Mesothelial cell of epicardium (in vitro differentiated cells): ENCODE data around the gene THRB. TPM values are rescaled to one million over a fixed set of nuclear protein-coding genes. Genes with fewer than 3 reads are reported as not detected.

Source experiments
- DNase-seq, 2 experiments: peaks; one replicate each; pipeline ENCODE4 v3.0.0; 2021; ENCODE audit warnings: low spot score in 2 of 2; ENCODE audit not compliant: unreplicated experiment in 2 of 2
- H3K27ac Mint-ChIP-seq: 2 replicates; pipeline ENCODE4 v1.8.0; 2021; ENCODE audit warnings: mixed read lengths
- H3K27me3 Mint-ChIP-seq: 2 replicates; pipeline ENCODE4 v1.8.0; 2021; ENCODE audit warnings: low read depth, mixed read lengths
- H3K36me3 Mint-ChIP-seq: 2 replicates; pipeline ENCODE4 v1.8.0; 2021; ENCODE audit warnings: mixed read lengths
- H3K4me1 Mint-ChIP-seq: 2 replicates; pipeline ENCODE4 v1.8.0; 2021; ENCODE audit warnings: mixed read lengths
- H3K4me3 Mint-ChIP-seq: 2 replicates; pipeline ENCODE4 v1.8.0; 2021; ENCODE audit warnings: mild to moderate bottlenecking, moderate library complexity, mixed read lengths
- H3K9me3 Mint-ChIP-seq: 2 replicates; pipeline ENCODE4 v1.8.0; 2021; ENCODE audit warnings: mixed read lengths
- CTCF ChIP-seq: fragments of 200-600 bp; sonication (generic); IDR thresholded peaks from one replicate; pipeline ENCODE4 v1.5.0; 2021; ENCODE audit warnings: antibody characterized with exemption; ENCODE audit not compliant: unreplicated experiment
- total RNA-seq: library from RNA; stranded (reverse); gene quantifications from 3 replicates; pipeline ENCODE4 v1.2.1, GENCODE V29; 2021

THRB gene
- total RNA-seq, 1 donor from 2014 or later: 3.4 TPM

GRCh38 chr3:24485511-24485910, 9.1 kb downstream of the THRB start:
- Mint-ChIP-seq H3K36me3 (no peaks in the 10 kb centered on the region), H3K9me3 (no peaks in the 10 kb centered on the region), H3K27me3 (peaks cover 28% of the 10 kb centered on the region), H3K4me3 (no peak overlapping the region), H3K4me1 (peaks cover 10% of the 10 kb centered on the region), H3K27ac (no peak overlapping the region)
- DNase-seq: no peak
- TF ChIP-seq CTCF: no peak

GRCh38 chr3:24483873-24484272, 10.8 kb downstream of the THRB start:
- no peaks in the 10 kb centered on the region for H3K36me3 Mint-ChIP-seq

GRCh38 chr3:24482096-24482705, 12.4 kb downstream of the THRB start:
- H3K36me3 Mint-ChIP-seq: no peaks in the 10 kb centered on the region
- H3K4me1 Mint-ChIP-seq: no peaks in the 10 kb centered on the region
- DNase-seq: no peak
- no peak overlapping the region for H3K4me3 Mint-ChIP-seq
- no peak overlapping the region for H3K27ac Mint-ChIP-seq
- peaks cover 14% of the 10 kb centered on the region for H3K27me3 Mint-ChIP-seq
- no peaks in the 10 kb centered on the region for H3K9me3 Mint-ChIP-seq
- TF ChIP-seq CTCF: no peak

More at GRCh38 chr3:24483873-24484272, 10.8 kb downstream of the THRB start:
- no peaks in the 10 kb centered on the region for H3K9me3 Mint-ChIP-seq
- peaks cover 19% of the 10 kb centered on the region for H3K27me3 Mint-ChIP-seq
- H3K4me1 Mint-ChIP-seq: peaks cover 10% of the 10 kb centered on the region
- no peak overlapping the region for H3K4me3 Mint-ChIP-seq
- no peak for TF ChIP-seq CTCF
- no peak for DNase-seq
- H3K27ac Mint-ChIP-seq: no peak overlapping the region

GRCh38 chr3:24481193-24481592, 13.5 kb downstream of the THRB start:
- TF ChIP-seq CTCF: no peak
- H3K36me3 Mint-ChIP-seq: no peaks in the 10 kb centered on the region

GRCh38 chr3:24480497-24480896, 14.2 kb downstream of the THRB start:
- Mint-ChIP-seq H3K36me3 (no peaks in the 10 kb centered on the region), H3K9me3 (no peaks in the 10 kb centered on the region), H3K27ac (no peak overlapping the region), H3K27me3 (peaks cover 5% of the 10 kb centered on the region), H3K4me3 (no peak overlapping the region), H3K4me1 (no peaks in the 10 kb centered on the region)
- TF ChIP-seq CTCF: no peak
- no peak for DNase-seq

More at GRCh38 chr3:24481193-24481592, 13.5 kb downstream of the THRB start:
- Mint-ChIP-seq H3K4me1 (no peaks in the 10 kb centered on the region), H3K4me3 (no peak overlapping the region), H3K9me3 (no peaks in the 10 kb centered on the region), H3K27me3 (peaks cover 12% of the 10 kb centered on the region), H3K27ac (no peak overlapping the region)
- no peak for DNase-seq
